Tibial artery (tissue), 4 donors: Measurements from ENCODE around the gene PRPS1.

Source experiments
- DNase-seq, 2 donors: peaks; one replicate each; pipeline ENCODE4 v3.0.0-alpha.2; 2019
- H3K27ac ChIP-seq, 2 donors: fragments of 200-600 bp; sonication (generic) in 1 of 2; 1 replicate in 1 of 2; 2 replicates in 1 of 2; pipeline ENCODE4 v1.5.1; 2018 to 2019; ENCODE audit warnings: mild to moderate bottlenecking in 1 of 2
- H3K27me3 ChIP-seq, 2 donors: fragments of 200-600 bp; sonication (generic) in 1 of 2; one replicate each; pipeline versions ENCODE4 v1.5.1 to v1.6.0; 2016 to 2019
- H3K36me3 ChIP-seq, 3 donors: fragments of 200-600 bp; sonication (generic) in 2 of 3; one replicate each; pipeline ENCODE4 v1.5.1; 2016 to 2019; ENCODE audit warnings: mild to moderate bottlenecking in 2 of 3
- H3K4me1 ChIP-seq, 4 donors: fragments of 200-600 bp; sonication (generic) in 2 of 4; 1 replicate in 3 of 4; 2 replicates in 1 of 4; pipeline ENCODE4 v1.5.1; 2016 to 2019
- H3K4me3 ChIP-seq, 2 donors: fragments of 200-600 bp; sonication (generic) in 1 of 2; 1 replicate in 1 of 2; 2 replicates in 1 of 2; pipeline ENCODE4 v1.5.1; 2018 to 2019; ENCODE audit warnings: mild to moderate bottlenecking in 2 of 2
- H3K9me3 ChIP-seq, 3 donors: fragments of 200-600 bp; sonication (generic) in 1 of 3; one replicate each; pipeline ENCODE4 v1.5.1; 2016 to 2019
- CTCF ChIP-seq, 2 experiments: fragments of 200-600 bp in 1 of 2; fragments of 450-650 bp in 1 of 2; IDR thresholded peaks; one replicate each; pipeline ENCODE4 v1.5.1; 2017 to 2019; ENCODE audit warnings: antibody characterized with exemption in 2 of 2, mild to moderate bottlenecking in 1 of 2, moderate library complexity in 1 of 2
- intact Hi-C: fragments of 100-400 bp; cut with DNase I; formaldehyde crosslinking; loops from one replicate; pipeline ENCODE4 v1.15.0; 2023; ENCODE audit warnings: low total_unique reads

Gene PRPS1

DNA sequence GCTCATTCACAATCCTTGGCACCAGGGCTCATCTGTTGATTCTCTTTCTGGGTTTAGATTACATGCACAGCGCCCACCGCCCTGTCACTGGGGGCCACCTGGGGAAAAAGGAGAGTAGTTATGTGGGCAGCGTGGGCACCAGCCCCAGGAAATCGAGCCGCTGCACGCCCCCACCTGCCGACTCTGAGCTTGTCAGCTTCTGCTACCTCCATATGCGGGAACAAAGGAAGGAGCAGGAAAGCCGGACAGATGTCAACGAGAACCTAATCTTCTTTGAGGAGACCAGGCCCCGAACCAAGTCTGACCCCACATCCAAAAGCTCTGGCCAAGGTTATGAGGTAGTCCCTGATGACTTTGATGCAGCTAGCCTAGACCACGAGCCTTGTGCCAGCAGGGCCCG is 31.0 kb upstream of the PRPS1 start:
- no peaks in the 10 kb centered on the region for H3K36me3 ChIP-seq
- no peaks in the 10 kb centered on the region for H3K9me3 ChIP-seq

DNA sequence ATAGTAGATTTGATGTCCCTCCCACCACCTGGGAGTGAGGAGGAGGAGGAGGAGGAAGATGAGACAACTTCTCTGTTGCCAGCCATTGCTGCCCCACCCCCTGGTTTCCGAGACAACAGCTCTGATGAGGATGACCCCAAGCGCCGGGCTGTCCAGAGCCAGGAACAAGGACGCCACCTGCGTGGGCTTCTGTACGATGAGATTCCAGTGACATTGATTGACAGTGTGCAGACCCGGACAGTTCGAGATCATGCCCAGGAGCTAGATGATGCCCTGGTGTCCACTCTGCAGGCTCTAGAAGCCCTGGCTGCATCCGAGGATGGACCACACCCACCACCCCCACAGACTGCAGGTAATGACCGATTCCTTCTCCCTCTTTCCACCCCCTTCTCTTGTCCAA is 30.5 kb upstream of the PRPS1 start:
- intact Hi-C loops = no loop called here

More for the DNA sequence above, 31.0 kb upstream of the PRPS1 start:
- intact Hi-C loops = no loop called here
- Histone ChIP-seq H3K4me1 (no peaks in the 10 kb centered on the region), H3K27ac (no peak overlapping the region), H3K4me3 (no peak overlapping the region), H3K27me3 (no peaks in the 10 kb centered on the region)
- TF ChIP-seq CTCF (IDR thresholded peaks at IDR 0.05) = no peak
- DNase-seq = no peak

DNA sequence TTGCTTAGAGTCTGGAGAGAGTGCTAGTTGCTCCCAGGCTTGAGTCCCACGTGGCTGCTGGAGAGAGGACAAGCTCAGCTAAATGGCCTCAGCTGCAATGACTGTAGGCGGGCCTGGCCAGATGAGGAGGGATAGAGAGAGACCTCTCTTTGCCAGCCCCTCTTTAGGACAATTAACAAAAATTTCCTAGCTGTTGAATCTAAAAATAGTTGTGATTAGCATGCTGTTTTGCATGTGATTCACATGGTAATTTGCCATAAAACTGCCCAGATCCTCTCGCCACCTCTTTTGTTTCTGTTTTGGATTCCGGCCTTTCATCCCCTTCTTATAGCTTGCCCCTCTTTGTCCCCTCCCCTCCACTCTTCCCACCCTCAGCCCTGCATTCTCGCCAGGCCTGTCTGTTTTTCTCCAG is 28.9 kb upstream of the PRPS1 start:
- Histone ChIP-seq H3K36me3 (no peaks in the 10 kb centered on the region), H3K4me3 (no peak overlapping the region), H3K27me3 (no peaks in the 10 kb centered on the region), H3K4me1 (no peaks in the 10 kb centered on the region), H3K9me3 (no peaks in the 10 kb centered on the region), H3K27ac (no peak overlapping the region)
- intact Hi-C loops = no loop called here
- no peak for TF ChIP-seq CTCF (IDR thresholded peaks at IDR 0.05)
- DNase-seq = no peak

More for the DNA sequence above, 30.5 kb upstream of the PRPS1 start:
- Histone ChIP-seq H3K4me1 (no peaks in the 10 kb centered on the region), H3K27me3 (no peaks in the 10 kb centered on the region), H3K27ac (no peak overlapping the region), H3K9me3 (no peaks in the 10 kb centered on the region), H3K4me3 (no peak overlapping the region), H3K36me3 (no peaks in the 10 kb centered on the region)
- no peak for DNase-seq
- no peak for TF ChIP-seq CTCF (IDR thresholded peaks at IDR 0.05)

DNA sequence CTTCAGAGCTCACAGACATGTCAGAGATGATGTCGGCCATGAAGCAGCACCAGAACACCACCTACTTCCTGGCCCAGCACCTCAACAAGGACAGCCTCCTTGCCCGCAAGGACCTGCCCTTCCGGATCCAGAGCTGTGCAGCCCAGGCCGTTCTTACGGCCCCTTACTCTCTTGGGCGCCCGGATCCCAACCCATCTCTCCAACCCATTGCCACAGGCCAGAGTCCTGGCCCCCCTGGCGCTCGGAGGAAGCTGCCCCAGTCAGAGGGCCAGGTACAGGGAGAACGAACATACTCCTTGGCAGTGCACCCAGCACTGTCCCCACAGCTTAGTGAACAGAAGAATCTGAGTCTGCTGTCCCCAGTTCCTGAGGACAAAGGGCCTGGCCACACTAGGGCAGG is 27.9 kb upstream of the PRPS1 start:
- TF ChIP-seq CTCF (IDR thresholded peaks at IDR 0.05) = no peak
- no peak for DNase-seq
- H3K4me3 ChIP-seq = no peak overlapping the region
- no peaks in the 10 kb centered on the region for H3K27me3 ChIP-seq
- no peaks in the 10 kb centered on the region for H3K9me3 ChIP-seq
- intact Hi-C loops = no loop called here
- no peaks in the 10 kb centered on the region for H3K4me1 ChIP-seq
- H3K36me3 ChIP-seq = no peaks in the 10 kb centered on the region
- H3K27ac ChIP-seq = no peak overlapping the region

- TF ChIP-seq CTCF (IDR thresholded peaks at IDR 0.05) = no peak
- no peaks in the 10 kb centered on the region for H3K36me3 ChIP-seq
- H3K4me3 ChIP-seq = no peak overlapping the region
- no peak for DNase-seq
- intact Hi-C loops = no loop called here
- no peaks in the 10 kb centered on the region for H3K27me3 ChIP-seq
- no peaks in the 10 kb centered on the region for H3K4me1 ChIP-seq
- no peaks in the 10 kb centered on the region for H3K9me3 ChIP-seq
- no peak overlapping the region for H3K27ac ChIP-seq
Observed at GRCh38 chrX:107601326-107601725, 27.0 kb upstream of the PRPS1 start.

GRCh38 chrX:107601759-107602158 is 26.6 kb upstream of the PRPS1 start:
- Histone ChIP-seq H3K27ac (no peak overlapping the region), H3K36me3 (no peaks in the 10 kb centered on the region), H3K4me3 (no peak overlapping the region), H3K4me1 (no peaks in the 10 kb centered on the region), H3K27me3 (no peaks in the 10 kb centered on the region), H3K9me3 (no peaks in the 10 kb centered on the region)
- no peak for TF ChIP-seq CTCF (IDR thresholded peaks at IDR 0.05)
- intact Hi-C loops = no loop called here
- DNase-seq = no peak
